Measurements from ENCODE around the gene GPR179.

DNA sequence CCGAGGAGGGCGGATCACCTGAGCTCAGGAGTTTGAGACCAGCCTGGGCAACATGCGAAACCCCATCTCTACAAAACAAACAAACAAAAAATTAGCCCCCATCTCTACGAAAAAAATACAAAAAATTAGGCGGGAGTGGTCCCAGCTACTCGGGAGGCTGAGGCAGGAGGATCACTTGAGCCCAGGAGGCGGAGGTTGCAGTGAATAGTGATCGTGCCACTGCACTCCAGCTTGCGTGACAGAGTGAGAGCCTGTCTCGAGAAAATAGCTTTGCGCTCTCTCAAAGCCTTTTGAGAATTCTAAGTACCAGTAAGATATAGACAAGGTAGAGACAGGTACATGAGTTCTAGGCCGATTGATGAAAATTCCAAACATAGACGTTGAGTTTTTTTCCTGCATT lies 9.9 kb upstream of the GPR179 start:
- TF ChIP-seq CTCF (IDR thresholded peaks at IDR 0.05) (no peak), POLR2A (IDR thresholded peaks at IDR 0.05) (no peak)

All from vagina (tissue), 2 donors.